Karpas-422 (cell line): ENCODE measurements around the gene FCGBP. TPM values are rescaled to one million over a fixed set of nuclear protein-coding genes. Genes with fewer than 3 reads are reported as not detected.

ENCODE experiments used
- DNase-seq: peaks from one replicate; pipeline ENCODE4 v3.0.0-alpha.2; 2015
- H2AFZ ChIP-seq: fragments of 200-600 bp; sonication (generic); 2 replicates; pipeline ENCODE4 v1.6.1; 2014; ENCODE audit warnings: antibody characterized with exemption, low read length, mixed read lengths
- H3K27ac ChIP-seq: fragments of 200-600 bp; sonication (generic); 2 replicates; pipeline ENCODE4 v1.5.1; 2014; ENCODE audit warnings: mild to moderate bottlenecking, low read length, moderate library complexity
- H3K27me3 ChIP-seq: fragments of 200-600 bp; sonication (generic); 2 replicates; pipeline ENCODE4 v1.6.1; 2014; ENCODE audit warnings: low read length, mixed read lengths
- H3K36me3 ChIP-seq: fragments of 200-600 bp; sonication (generic); 2 replicates; pipeline ENCODE4 v1.6.1; 2014; ENCODE audit warnings: low read length, mixed read lengths; ENCODE audit not compliant: insufficient read depth
- H3K4me1 ChIP-seq: fragments of 200-600 bp; sonication (generic); 2 replicates; pipeline ENCODE4 v1.6.1; 2014; ENCODE audit warnings: mild to moderate bottlenecking, low read length, mixed read lengths
- H3K4me2 ChIP-seq: fragments of 200-600 bp; sonication (generic); 2 replicates; pipeline ENCODE4 v1.6.1; 2014; ENCODE audit warnings: low read length, low read depth, mild to moderate bottlenecking; ENCODE audit not compliant: poor library complexity, severe bottlenecking
- H3K4me3 ChIP-seq: fragments of 200-600 bp; sonication (generic); 2 replicates; pipeline ENCODE4 v1.5.1; 2014; ENCODE audit warnings: mild to moderate bottlenecking, antibody characterized with exemption, low read length, mixed read lengths
- H3K79me2 ChIP-seq: fragments of 200-600 bp; sonication (generic); 2 replicates; pipeline ENCODE4 v1.6.1; 2014; ENCODE audit warnings: mild to moderate bottlenecking, low read length, mixed read lengths
- H3K9ac ChIP-seq: fragments of 200-600 bp; sonication (generic); 2 replicates; pipeline ENCODE4 v1.6.0; 2014; ENCODE audit warnings: low read length
- H3K9me2 ChIP-seq: fragments of 200-600 bp; sonication (generic), shearing (Covaris generic); replicated peaks from 2 replicates; pipeline ENCODE4 v1.6.0; 2014; ENCODE audit warnings: mild to moderate bottlenecking, low read length, moderate library complexity; ENCODE audit not compliant: insufficient read depth
- H3K9me3 ChIP-seq: fragments of 300-700, 200-600 bp; sonication (generic); 2 replicates; pipeline ENCODE4 v1.6.1; 2014; ENCODE audit warnings: low read length, mixed read lengths
- H4K20me1 ChIP-seq: fragments of 200-600 bp; sonication (generic); 2 replicates; pipeline ENCODE4 v1.6.1; 2014; ENCODE audit warnings: mild to moderate bottlenecking, antibody characterized with exemption, low read length, low read depth; ENCODE audit not compliant: insufficient read depth
- total RNA-seq: library from RNA; depleted of rRNA; stranded (reverse); fragments of >200 nt; shearing (Covaris generic); gene quantifications from 2 replicates; pipeline ENCODE4 v1.2.3, GENCODE V29; 2014; ENCODE audit warnings: low replicate concordance; rRNA removed

The FCGBP gene
- 0.32 TPM in 1 of 2 replicates, not detected in the other for total RNA-seq

DNA sequence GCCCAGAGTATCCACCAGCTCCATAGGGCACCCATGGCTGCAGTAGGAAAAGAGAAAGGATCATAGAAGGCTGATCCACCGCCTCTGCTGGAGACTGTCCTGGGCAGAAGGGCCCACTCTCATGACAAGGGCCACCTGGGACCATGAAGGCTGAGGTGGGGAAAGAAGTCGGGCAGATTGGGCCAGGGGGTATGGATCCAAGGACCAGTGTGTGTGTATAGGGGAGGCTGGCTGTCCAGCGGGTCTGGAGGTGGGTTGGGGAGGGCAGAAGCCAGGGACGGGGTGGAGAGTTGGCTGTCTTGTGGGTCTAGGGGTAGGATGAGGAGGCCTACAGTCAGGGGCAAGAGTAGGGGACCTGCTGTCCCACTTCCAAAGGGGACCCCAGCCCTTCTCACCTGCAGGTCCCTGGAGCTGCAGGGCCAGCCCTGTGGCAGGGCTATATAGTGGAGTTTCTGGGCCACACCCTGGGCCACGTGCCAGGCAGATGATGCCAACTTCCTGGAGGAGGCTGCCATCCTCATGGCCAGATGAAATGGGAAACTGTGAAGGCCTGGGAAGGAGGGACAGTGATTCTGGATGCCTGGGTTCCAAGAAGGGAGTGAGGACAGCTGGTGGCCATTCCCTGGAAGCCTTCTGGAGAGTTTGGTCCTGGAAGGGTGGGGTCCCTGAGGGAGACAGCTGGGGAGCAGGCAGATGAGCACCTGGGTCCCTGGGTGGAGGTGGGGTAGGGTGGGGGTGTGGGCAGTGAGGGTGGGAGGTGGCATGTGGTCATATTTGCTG lies at the start of gene FCGBP:
FCGBP (minus strand) TSS at position 51 of the 780 bp plus-strand sequence.
- no peak for DNase-seq
- Histone ChIP-seq H3K9ac (no peak within 1 kb of the TSS), H4K20me1 (no peaks in the 10 kb centered on the region), H3K27ac (no peak within 1 kb of the TSS), H3K4me3 (no peak within 1 kb of the TSS), H3K4me1 (no peaks in the 10 kb centered on the region), H3K36me3 (no peaks in the 10 kb centered on the region), H3K27me3 (no peaks in the 10 kb centered on the region), H3K9me2 (no peaks in the 10 kb centered on the region), H3K4me2 (no peak within 1 kb of the TSS), H3K9me3 (no peaks in the 10 kb centered on the region), H2AFZ (no peak within 1 kb of the TSS), H3K79me2 (no peaks in the 10 kb centered on the region)

DNA sequence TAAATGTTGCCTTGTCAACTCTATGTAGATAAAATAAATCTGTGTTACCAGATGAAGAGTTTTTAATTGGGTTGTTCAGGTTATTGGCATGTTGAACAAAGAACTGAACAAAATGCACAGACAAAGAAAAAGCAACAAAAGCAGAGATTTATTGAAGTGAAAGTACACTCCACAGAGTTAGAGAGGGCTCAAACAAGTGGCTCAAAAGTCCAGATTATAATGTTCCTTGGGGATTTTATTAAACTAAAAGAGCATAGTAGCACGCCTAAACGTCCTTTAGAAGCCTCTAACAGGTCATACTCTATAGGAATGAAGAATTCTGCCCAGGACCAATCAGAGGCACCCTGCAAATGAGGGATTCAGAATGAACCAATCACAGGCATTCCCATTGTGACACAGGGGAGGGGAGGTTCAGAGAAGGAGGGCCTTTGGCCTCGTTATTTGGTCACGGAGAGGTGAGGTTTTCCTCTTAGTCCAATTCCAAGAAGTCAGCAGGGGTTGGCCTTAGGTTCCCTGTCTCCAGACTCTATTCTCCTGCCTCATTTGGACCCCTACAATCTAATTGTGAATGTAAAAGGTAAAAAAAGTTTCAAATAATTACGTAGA lies 49.4 kb upstream of the FCGBP start:
- Histone ChIP-seq H3K9ac (no peak overlapping the region), H2AFZ (no peak overlapping the region), H3K27me3 (no peaks in the 10 kb centered on the region), H3K9me2 (no peaks in the 10 kb centered on the region), H3K27ac (no peak overlapping the region), H4K20me1 (no peaks in the 10 kb centered on the region), H3K36me3 (peaks cover 52% of the 10 kb centered on the region), H3K79me2 (peaks cover 65% of the 10 kb centered on the region), H3K4me3 (no peak overlapping the region), H3K4me1 (no peaks in the 10 kb centered on the region), H3K9me3 (peaks cover 36% of the 10 kb centered on the region), H3K4me2 (no peak overlapping the region)
- no peak for DNase-seq

- Histone ChIP-seq H3K9me2 (no peaks in the 10 kb centered on the region), H3K27ac (no peak overlapping the region), H3K4me2 (no peak overlapping the region), H3K9me3 (peaks cover 33% of the 10 kb centered on the region), H4K20me1 (no peaks in the 10 kb centered on the region), H3K27me3 (no peaks in the 10 kb centered on the region), H3K9ac (no peak overlapping the region), H2AFZ (no peak overlapping the region), H3K79me2 (peaks cover 64% of the 10 kb centered on the region), H3K36me3 (peaks cover 60% of the 10 kb centered on the region), H3K4me3 (no peak overlapping the region), H3K4me1 (no peaks in the 10 kb centered on the region)
- no peak for DNase-seq
Observed at GRCh38 chr19:39982883-39983282, 48.4 kb upstream of the FCGBP start.

DNA sequence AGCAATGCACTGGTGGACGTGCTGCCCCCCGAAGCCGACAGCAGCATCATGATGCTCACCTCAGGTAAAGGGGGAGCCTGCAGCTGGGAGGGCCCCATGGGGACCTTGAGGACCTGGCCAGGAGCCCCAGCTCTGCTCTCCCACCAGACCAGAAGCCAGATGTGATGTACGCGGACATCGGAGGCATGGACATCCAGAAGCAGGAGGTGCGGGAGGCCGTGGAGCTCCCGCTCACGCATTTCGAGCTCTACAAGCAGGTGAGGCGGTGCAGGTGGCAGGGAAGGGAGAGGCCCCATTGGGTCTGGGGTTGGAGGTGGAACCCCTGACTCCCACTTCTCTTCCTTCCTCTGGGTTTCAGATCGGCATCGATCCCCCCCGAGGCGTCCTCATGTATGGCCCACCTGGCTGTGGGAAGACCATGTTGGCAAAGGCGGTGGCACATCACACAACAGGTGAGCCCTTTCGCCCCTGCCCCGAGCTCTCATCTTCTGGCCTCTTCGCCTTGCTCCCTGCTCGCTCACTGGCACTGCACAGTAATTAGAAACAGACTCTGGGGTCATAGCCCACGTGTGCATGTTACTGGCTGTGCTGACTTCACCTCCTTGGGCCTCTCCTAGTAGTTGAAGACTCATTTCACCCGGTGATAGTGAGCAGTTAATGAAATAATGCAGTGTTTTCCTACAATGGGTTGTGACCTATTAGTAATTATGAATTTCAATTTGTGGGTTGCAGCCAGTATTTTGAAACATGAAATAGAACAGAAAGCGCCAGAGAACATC lies 40.1 kb upstream of the FCGBP start:
- H3K27me3 ChIP-seq = no peaks in the 10 kb centered on the region
- no peak overlapping the region for H2AFZ ChIP-seq
- H3K4me3 ChIP-seq = no peak overlapping the region
- H3K27ac ChIP-seq = no peak overlapping the region
- H3K9me2 ChIP-seq = no peaks in the 10 kb centered on the region
- DNase-seq = no peak
- peaks cover 44% of the 10 kb centered on the region for H3K79me2 ChIP-seq
- no peak overlapping the region for H3K4me2 ChIP-seq
- peaks cover 15% of the 10 kb centered on the region for H3K4me1 ChIP-seq
- no peaks in the 10 kb centered on the region for H4K20me1 ChIP-seq
- no peak overlapping the region for H3K9ac ChIP-seq
- peaks cover 42% of the 10 kb centered on the region for H3K36me3 ChIP-seq
- no peaks in the 10 kb centered on the region for H3K9me3 ChIP-seq

- H2AFZ ChIP-seq = no peak overlapping the region
- peaks cover 35% of the 10 kb centered on the region for H3K79me2 ChIP-seq
- H3K27me3 ChIP-seq = no peaks in the 10 kb centered on the region
- peaks cover 22% of the 10 kb centered on the region for H3K36me3 ChIP-seq
- H3K9ac ChIP-seq = peak overlapping the region; percentile 85
- no peak overlapping the region for H3K27ac ChIP-seq
- peak overlapping the region; percentile 70 for H3K4me2 ChIP-seq
- DNase-seq = no peak
- peaks cover 19% of the 10 kb centered on the region for H3K4me1 ChIP-seq
- no peaks in the 10 kb centered on the region for H4K20me1 ChIP-seq
- peak overlapping the region; percentile 81 for H3K4me3 ChIP-seq
- no peaks in the 10 kb centered on the region for H3K9me2 ChIP-seq
- H3K9me3 ChIP-seq = no peaks in the 10 kb centered on the region
Observed at GRCh38 chr19:39971380-39972035, 37.1 kb upstream of the FCGBP start.

DNA sequence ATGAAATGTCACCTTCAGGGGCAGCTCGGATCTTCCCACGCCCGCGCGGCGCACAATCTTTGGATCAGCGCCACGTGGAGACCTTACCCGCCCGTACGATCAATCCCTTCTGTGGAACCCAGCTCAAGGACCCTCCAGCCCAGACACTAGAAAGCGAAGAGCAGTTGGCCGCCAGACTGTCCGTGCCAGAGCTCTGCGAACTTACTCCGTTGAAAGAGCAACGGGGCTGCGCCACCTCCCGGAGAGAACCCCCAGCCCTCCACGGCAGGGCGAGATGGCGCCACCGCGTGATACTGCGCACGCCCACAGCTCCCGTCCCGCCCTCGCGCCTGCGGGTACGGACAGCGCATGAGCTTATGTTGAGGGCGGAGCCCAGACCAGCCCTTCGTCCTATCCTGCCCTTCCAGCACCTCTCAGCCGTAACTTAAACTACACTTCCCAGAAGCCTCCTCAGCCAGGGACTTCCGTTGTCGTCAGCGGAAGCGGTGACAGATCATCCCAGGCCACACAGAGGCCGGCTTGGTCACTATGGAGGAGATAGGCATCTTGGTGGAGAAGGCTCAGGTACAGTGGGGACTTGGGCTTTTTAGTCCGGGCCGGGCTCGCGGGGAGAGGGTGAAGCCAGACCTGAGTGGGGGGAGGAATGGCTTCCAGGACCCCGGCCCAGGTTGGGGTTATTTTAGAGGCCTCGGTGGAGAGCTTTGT lies 36.4 kb upstream of the FCGBP start, which contains the start of gene PSMC4:
PSMC4 (plus strand) TSS at position 491 of the 705 bp plus-strand sequence; CDS start at position 529, 38 bp downstream.
- H3K9ac ChIP-seq = peak within 1 kb of the TSS; percentile 92
- peak within 1 kb of the TSS; percentile 79 for H3K4me2 ChIP-seq
- peaks cover 35% of the 10 kb centered on the region for H3K79me2 ChIP-seq
- peaks cover 19% of the 10 kb centered on the region for H3K4me1 ChIP-seq
- no peaks in the 10 kb centered on the region for H3K9me3 ChIP-seq
- peak within 1 kb of the TSS; percentile 43; the same call in 1 of the 2 replicates for H3K27ac ChIP-seq
- no peaks in the 10 kb centered on the region for H4K20me1 ChIP-seq
- H2AFZ ChIP-seq = peak within 1 kb of the TSS; percentile 95
- peak within 1 kb of the TSS; percentile 81 for H3K4me3 ChIP-seq
- peaks cover 22% of the 10 kb centered on the region for H3K36me3 ChIP-seq
- H3K9me2 ChIP-seq = no peaks in the 10 kb centered on the region
- no peaks in the 10 kb centered on the region for H3K27me3 ChIP-seq
- DNase-seq = peak; percentile 99

DNA sequence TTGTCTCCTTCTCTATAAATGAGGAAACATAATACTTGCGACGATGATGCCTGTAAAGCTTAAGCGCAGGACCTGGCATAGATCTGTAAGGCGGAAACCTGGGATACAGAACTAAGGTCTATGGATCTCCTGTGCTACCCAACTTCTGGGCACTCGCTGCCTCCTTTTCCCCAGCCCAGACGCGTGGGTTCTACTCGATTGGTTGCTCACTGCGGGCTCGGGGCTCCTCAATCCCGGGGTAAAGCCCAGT lies 35.9 kb upstream of the FCGBP start:
- DNase-seq = no peak
- peak overlapping the region; percentile 92 for H3K9ac ChIP-seq
- no peaks in the 10 kb centered on the region for H3K27me3 ChIP-seq
- H2AFZ ChIP-seq = peak overlapping the region; percentile 95
- H3K4me1 ChIP-seq = peaks cover 19% of the 10 kb centered on the region
- no peaks in the 10 kb centered on the region for H4K20me1 ChIP-seq
- H3K4me2 ChIP-seq = peak overlapping the region; percentile 79
- H3K27ac ChIP-seq = peak overlapping the region; percentile 43; the same call in 1 of the 2 replicates
- H3K9me3 ChIP-seq = no peaks in the 10 kb centered on the region
- H3K36me3 ChIP-seq = peaks cover 17% of the 10 kb centered on the region
- H3K4me3 ChIP-seq = peak overlapping the region; percentile 81
- H3K9me2 ChIP-seq = no peaks in the 10 kb centered on the region
- peaks cover 35% of the 10 kb centered on the region for H3K79me2 ChIP-seq
